Tibial artery (tissue), 4 donors: Measurements from ENCODE around the gene PIK3R5.
A peak's percentile ranks its signal among the peaks of the same experiment; 100 is the strongest.

Experiments used
- DNase-seq, 2 donors: peaks; one replicate each; pipeline ENCODE4 v3.0.0-alpha.2; 2019
- H3K27ac ChIP-seq, 2 donors: fragments of 200-600 bp; sonication (generic) in 1 of 2; 1 replicate in 1 of 2; 2 replicates in 1 of 2; pipeline ENCODE4 v1.5.1; 2018 to 2019; ENCODE audit warnings: mild to moderate bottlenecking in 1 of 2
- H3K27me3 ChIP-seq, 2 donors: fragments of 200-600 bp; sonication (generic) in 1 of 2; one replicate each; pipeline versions ENCODE4 v1.5.1 to v1.6.0; 2016 to 2019
- H3K36me3 ChIP-seq, 3 donors: fragments of 200-600 bp; sonication (generic) in 2 of 3; one replicate each; pipeline ENCODE4 v1.5.1; 2016 to 2019; ENCODE audit warnings: mild to moderate bottlenecking in 2 of 3
- H3K4me1 ChIP-seq, 4 donors: fragments of 200-600 bp; sonication (generic) in 2 of 4; 1 replicate in 3 of 4; 2 replicates in 1 of 4; pipeline ENCODE4 v1.5.1; 2016 to 2019
- H3K4me3 ChIP-seq, 2 donors: fragments of 200-600 bp; sonication (generic) in 1 of 2; 1 replicate in 1 of 2; 2 replicates in 1 of 2; pipeline ENCODE4 v1.5.1; 2018 to 2019; ENCODE audit warnings: mild to moderate bottlenecking in 2 of 2
- H3K9me3 ChIP-seq, 3 donors: fragments of 200-600 bp; sonication (generic) in 1 of 3; one replicate each; pipeline ENCODE4 v1.5.1; 2016 to 2019
- CTCF ChIP-seq, 2 experiments: fragments of 200-600 bp in 1 of 2; fragments of 450-650 bp in 1 of 2; IDR thresholded peaks; one replicate each; pipeline ENCODE4 v1.5.1; 2017 to 2019; ENCODE audit warnings: antibody characterized with exemption in 2 of 2, mild to moderate bottlenecking in 1 of 2, moderate library complexity in 1 of 2
- intact Hi-C: fragments of 100-400 bp; cut with DNase I; formaldehyde crosslinking; loops from one replicate; pipeline ENCODE4 v1.15.0; 2023; ENCODE audit warnings: low total_unique reads

PIK3R5 gene

GRCh38 chr17:8865811-8866210 lies 99.7 kb downstream of the PIK3R5 start:
- DNase-seq: peak in 1 of 2 donors; percentile 44
- H3K9me3 ChIP-seq: peaks cover 0 to 3% (median 0%) of the 10 kb centered on the region in 3 donors
- H3K4me1 ChIP-seq: no peaks in the 10 kb centered on the region
- H3K27me3 ChIP-seq: peaks cover 0 to 11% of the 10 kb centered on the region in 2 donors
- H3K4me3 ChIP-seq: no peak overlapping the region
- no peaks in the 10 kb centered on the region for H3K36me3 ChIP-seq
- TF ChIP-seq CTCF (IDR thresholded peaks at IDR 0.05): no peak
- intact Hi-C loops: no loop called here
- H3K27ac ChIP-seq: no peak overlapping the region

- Histone ChIP-seq H3K9me3 (peaks cover 0 to 3% (median 0%) of the 10 kb centered on the region in 3 donors), H3K27me3 (peaks cover 0 to 11% of the 10 kb centered on the region in 2 donors), H3K4me1 (no peaks in the 10 kb centered on the region), H3K4me3 (no peak overlapping the region), H3K27ac (no peak overlapping the region), H3K36me3 (no peaks in the 10 kb centered on the region)
- peak in 1 of 2 donors; percentile 50 for DNase-seq
- intact Hi-C loops: no loop called here
- TF ChIP-seq CTCF (IDR thresholded peaks at IDR 0.05): no peak
Observed at GRCh38 chr17:8865385-8865784, 100.1 kb downstream of the PIK3R5 start.

GRCh38 chr17:8862213-8863056 lies 103.1 kb downstream of the PIK3R5 start:
- Histone ChIP-seq H3K36me3 (no peaks in the 10 kb centered on the region), H3K27me3 (peaks cover 0 to 11% of the 10 kb centered on the region in 2 donors), H3K9me3 (peaks cover 0 to 3% (median 0%) of the 10 kb centered on the region in 3 donors), H3K4me3 (no peak overlapping the region), H3K27ac (no peak overlapping the region), H3K4me1 (peaks cover 0 to 6% (median 0%) of the 10 kb centered on the region in 4 donors)
- intact Hi-C loops: no loop called here
- DNase-seq: peak in 1 of 2 donors; percentile 21
- TF ChIP-seq CTCF (IDR thresholded peaks at IDR 0.05): no peak

GRCh38 chr17:8861495-8862181 lies 103.9 kb downstream of the PIK3R5 start:
- TF ChIP-seq CTCF (IDR thresholded peaks at IDR 0.05): no peak
- H3K4me1 ChIP-seq: peaks cover 0 to 11% (median 0%) of the 10 kb centered on the region in 4 donors
- H3K27ac ChIP-seq: no peak overlapping the region
- no peak overlapping the region for H3K4me3 ChIP-seq
- DNase-seq: peak in 1 of 2 donors; percentile 5
- peaks cover 0 to 11% of the 10 kb centered on the region in 2 donors for H3K27me3 ChIP-seq
- intact Hi-C loops: no loop called here
- no peaks in the 10 kb centered on the region for H3K36me3 ChIP-seq
- peaks cover 0 to 3% (median 0%) of the 10 kb centered on the region in 3 donors for H3K9me3 ChIP-seq

GRCh38 chr17:8859804-8860430 lies 105.6 kb downstream of the PIK3R5 start:
- intact Hi-C loops: no loop called here
- H3K4me1 ChIP-seq: peaks cover 0 to 11% (median 0%) of the 10 kb centered on the region in 4 donors
- no peak for TF ChIP-seq CTCF (IDR thresholded peaks at IDR 0.05)
- no peaks in the 10 kb centered on the region for H3K36me3 ChIP-seq
- H3K4me3 ChIP-seq: no peak overlapping the region
- no peak overlapping the region for H3K27ac ChIP-seq
- H3K27me3 ChIP-seq: peaks cover 0 to 4% of the 10 kb centered on the region in 2 donors
- peaks cover 0 to 3% (median 0%) of the 10 kb centered on the region in 3 donors for H3K9me3 ChIP-seq
- DNase-seq: peak in 1 of 2 donors; percentile 28
